SJCRH30 (cell line): ENCODE results near the gene ZNF578. TPM values are rescaled to one million over a fixed set of nuclear protein-coding genes. Genes with fewer than 3 reads are reported as not detected.
"Not testable (repeated sequence)": the region's sequence is repeated elsewhere in the genome, so short reads cannot be mapped to it uniquely, and the experiment has no call there.

Experiments
- DNase-seq, 2 experiments: peaks; one replicate each; pipeline ENCODE4 v3.0.0-alpha.2; 2015 to 2020
- H3K27ac ChIP-seq: fragments of 250-450 bp; sonication (Bioruptor Pico); 2 replicates; pipeline ENCODE4 v1.5.1; 2020; ENCODE audit warnings: mild to moderate bottlenecking, moderate library complexity
- H3K27me3 ChIP-seq: fragments of 250-450 bp; sonication (Bioruptor Pico); 2 replicates; pipeline ENCODE4 v1.5.1; 2020; ENCODE audit warnings: mild to moderate bottlenecking, moderate library complexity
- H3K36me3 ChIP-seq: fragments of 250-450 bp; sonication (Bioruptor Pico); 2 replicates; pipeline ENCODE4 v1.5.1; 2020; ENCODE audit warnings: mild to moderate bottlenecking, moderate library complexity
- H3K4me1 ChIP-seq: fragments of 250-450 bp; sonication (Bioruptor Pico); 2 replicates; pipeline ENCODE4 v1.5.1; 2020; ENCODE audit warnings: mild to moderate bottlenecking, moderate library complexity
- H3K4me3 ChIP-seq: fragments of 250-450 bp; sonication (Bioruptor Pico); 2 replicates; pipeline ENCODE4 v1.5.1; 2020; ENCODE audit warnings: mild to moderate bottlenecking, moderate library complexity
- H3K9me3 ChIP-seq: fragments of 250-450 bp; sonication (Bioruptor Pico); replicated peaks from 2 replicates; pipeline ENCODE4 v1.5.1; 2020; ENCODE audit warnings: mild to moderate bottlenecking, moderate library complexity
- total RNA-seq: library from RNA; depleted of rRNA; stranded (reverse); fragments of >200 nt; shearing (Covaris generic); gene quantifications from 2 replicates; pipeline ENCODE4 v1.2.3, GENCODE V29; 2014

Gene ZNF578
- total RNA-seq, 1 experiment from 2014 or later: 2.8 TPM

GRCh38 chr19:52492201-52492993, 39.0 kb downstream of the ZNF578 start:
- Histone ChIP-seq H3K27ac (no peak overlapping the region), H3K4me3 (no peak overlapping the region), H3K4me1 (no peaks in the 10 kb centered on the region), H3K9me3 (no peaks in the 10 kb centered on the region), H3K36me3 (no peaks in the 10 kb centered on the region), H3K27me3 (no peaks in the 10 kb centered on the region)
- DNase-seq: no peak

- H3K9me3 ChIP-seq: no peaks in the 10 kb centered on the region
- H3K4me1 ChIP-seq: no peaks in the 10 kb centered on the region
- no peak for DNase-seq
These were observed 39.7 kb downstream of the ZNF578 start for GRCh38 chr19:52492994-52493470.

DNA sequence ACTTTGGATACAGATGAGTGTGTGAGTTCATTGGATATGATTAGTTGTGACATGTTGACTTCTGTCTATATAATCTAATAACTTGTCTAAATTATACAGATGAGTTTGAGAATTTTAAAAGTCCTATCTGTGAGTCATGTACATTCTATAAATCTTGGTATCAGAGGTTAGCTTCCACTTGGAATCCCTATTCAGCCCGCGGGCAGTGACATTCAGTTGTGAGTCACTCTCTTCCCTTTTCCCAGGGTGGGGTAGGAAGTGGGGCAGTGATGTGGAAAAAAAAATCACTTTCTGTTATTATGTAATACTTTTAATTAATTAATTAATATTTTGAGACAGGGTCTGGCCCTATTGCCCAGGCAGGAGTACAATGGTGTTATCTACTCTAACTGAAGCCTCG, 41.2 kb downstream of the ZNF578 start:
- DNase-seq: no peak
- Histone ChIP-seq H3K27me3 (no peaks in the 10 kb centered on the region), H3K9me3 (no peaks in the 10 kb centered on the region), H3K4me1 (no peaks in the 10 kb centered on the region), H3K36me3 (no peaks in the 10 kb centered on the region), H3K4me3 (no peak overlapping the region), H3K27ac (no peak overlapping the region)

More at GRCh38 chr19:52492994-52493470, 39.7 kb downstream of the ZNF578 start:
- Histone ChIP-seq H3K4me3 (no peak overlapping the region), H3K27ac (no peak overlapping the region), H3K27me3 (no peaks in the 10 kb centered on the region), H3K36me3 (no peaks in the 10 kb centered on the region)

DNA sequence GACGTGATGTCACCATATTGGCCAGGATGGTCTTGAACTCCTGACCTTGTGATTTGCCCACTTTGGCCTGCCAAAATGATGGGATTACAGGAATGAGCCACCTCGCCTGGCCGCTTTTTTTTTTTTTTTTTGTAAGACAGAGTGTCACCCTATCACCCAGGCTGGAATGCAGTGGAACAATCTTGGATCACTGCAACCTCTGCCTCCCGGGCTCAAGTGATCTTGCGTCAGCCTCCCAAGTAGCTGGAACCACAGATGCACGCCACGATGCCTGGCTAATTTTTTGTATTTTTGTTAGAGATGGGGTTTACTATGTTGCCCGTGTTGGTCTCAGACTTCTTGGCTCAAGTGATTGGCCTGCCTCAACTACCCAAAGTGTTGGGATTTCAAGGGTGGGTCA, 45.2 kb downstream of the ZNF578 start:
- no peaks in the 10 kb centered on the region for H3K36me3 ChIP-seq
- no peak overlapping the region for H3K27ac ChIP-seq
- no peaks in the 10 kb centered on the region for H3K4me1 ChIP-seq
- no peak for DNase-seq
- no peak overlapping the region for H3K4me3 ChIP-seq
- no peaks in the 10 kb centered on the region for H3K9me3 ChIP-seq
- H3K27me3 ChIP-seq: no peaks in the 10 kb centered on the region

GRCh38 chr19:52500474-52500873, 47.1 kb downstream of the ZNF578 start:
- H3K9me3 ChIP-seq, H3K36me3 ChIP-seq, H3K27ac ChIP-seq, H3K4me3 ChIP-seq, H3K27me3 ChIP-seq, H3K4me1 ChIP-seq, DNase-seq: not testable (repeated sequence)

DNA sequence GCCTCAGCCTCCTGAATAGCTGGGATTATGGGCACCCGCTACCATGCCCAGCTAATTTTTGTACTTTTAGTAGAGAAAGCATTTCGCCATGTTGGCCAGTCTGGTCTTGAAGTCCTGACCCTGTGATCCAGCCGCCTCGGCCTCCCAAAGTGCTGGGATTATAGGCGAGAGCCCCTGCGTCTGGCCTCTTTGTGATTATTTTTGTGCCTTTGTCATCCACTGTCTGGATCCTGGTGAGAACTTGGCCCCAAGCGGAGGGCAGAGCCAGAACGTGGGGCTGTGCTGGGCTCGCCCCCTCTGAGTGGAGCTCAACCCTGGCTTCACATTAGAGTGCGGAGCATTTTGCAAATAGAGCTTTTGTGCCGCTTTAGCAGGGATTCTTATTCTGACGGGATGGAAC, 47.6 kb downstream of the ZNF578 start:
- not testable (repeated sequence) for H3K27ac ChIP-seq, H3K4me1 ChIP-seq, H3K36me3 ChIP-seq, H3K27me3 ChIP-seq, H3K4me3 ChIP-seq, DNase-seq, H3K9me3 ChIP-seq

GRCh38 chr19:52507266-52507665, 53.9 kb downstream of the ZNF578 start:
- no peaks in the 10 kb centered on the region for H3K27me3 ChIP-seq
- no peaks in the 10 kb centered on the region for H3K36me3 ChIP-seq
- DNase-seq: no peak
- no peaks in the 10 kb centered on the region for H3K4me1 ChIP-seq
- no peak overlapping the region for H3K4me3 ChIP-seq
- H3K27ac ChIP-seq: no peak overlapping the region
- H3K9me3 ChIP-seq: no peaks in the 10 kb centered on the region

GRCh38 chr19:52516191-52516590, 62.8 kb downstream of the ZNF578 start:
- no peaks in the 10 kb centered on the region for H3K4me1 ChIP-seq
- H3K27me3 ChIP-seq: no peaks in the 10 kb centered on the region
- no peak for DNase-seq
- H3K36me3 ChIP-seq: no peaks in the 10 kb centered on the region
- H3K4me3 ChIP-seq: no peak overlapping the region
- no peaks in the 10 kb centered on the region for H3K9me3 ChIP-seq
- H3K27ac ChIP-seq: no peak overlapping the region

DNA sequence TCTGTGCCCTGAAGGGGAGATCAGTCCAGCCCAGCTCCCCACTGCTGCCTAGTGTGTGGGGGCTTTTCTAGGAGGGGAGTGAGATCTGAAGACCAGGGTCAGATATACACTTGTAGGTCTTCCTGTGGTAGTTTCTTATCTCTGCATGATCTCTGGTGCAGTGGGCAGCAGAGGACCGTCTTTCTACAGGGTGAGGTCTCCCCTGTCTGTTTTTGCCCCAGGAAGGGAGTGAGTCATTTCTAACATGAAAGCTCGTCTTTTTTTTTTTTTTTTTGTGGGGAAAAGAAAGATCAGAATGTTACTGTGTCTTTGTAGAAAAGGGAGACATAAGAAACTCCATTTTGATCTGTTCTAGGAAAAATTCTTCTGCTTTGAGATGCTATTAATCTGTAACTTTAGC, 65.3 kb downstream of the ZNF578 start:
- Histone ChIP-seq H3K27me3 (no peaks in the 10 kb centered on the region), H3K9me3 (no peaks in the 10 kb centered on the region)

DNA sequence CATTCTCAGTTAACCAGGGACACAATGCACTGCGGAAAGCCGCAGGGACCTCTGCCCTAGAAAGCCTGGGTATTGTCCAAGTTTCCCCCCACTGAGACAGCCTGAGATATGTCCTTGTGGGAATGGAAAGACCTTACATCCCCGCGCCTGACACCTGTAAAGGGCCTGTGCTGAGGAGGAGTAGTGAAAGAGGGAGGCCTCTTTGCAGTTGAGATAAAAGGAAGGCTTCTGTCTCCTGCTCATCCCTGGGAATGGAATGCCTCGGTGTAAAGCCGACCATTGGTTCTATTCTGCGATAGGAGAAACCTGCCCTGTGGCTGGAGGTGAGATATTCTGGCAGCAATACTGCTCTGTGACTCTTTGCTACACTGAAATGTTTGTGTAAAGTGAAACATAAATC, 65.8 kb downstream of the ZNF578 start:
- H3K27me3 ChIP-seq, DNase-seq, H3K9me3 ChIP-seq, H3K4me1 ChIP-seq, H3K4me3 ChIP-seq, H3K27ac ChIP-seq, H3K36me3 ChIP-seq: not testable (repeated sequence)

More for the DNA sequence above, 65.3 kb downstream of the ZNF578 start:
- Histone ChIP-seq H3K36me3 (no peaks in the 10 kb centered on the region), H3K4me1 (no peaks in the 10 kb centered on the region), H3K27ac (no peak overlapping the region), H3K4me3 (no peak overlapping the region)
- no peak for DNase-seq

- Histone ChIP-seq H3K4me3 (no peak overlapping the region), H3K9me3 (no peaks in the 10 kb centered on the region), H3K4me1 (no peaks in the 10 kb centered on the region), H3K27ac (no peak overlapping the region), H3K36me3 (no peaks in the 10 kb centered on the region), H3K27me3 (no peaks in the 10 kb centered on the region)
- no peak for DNase-seq
These were observed 66.7 kb downstream of the ZNF578 start for GRCh38 chr19:52520013-52520412.

GRCh38 chr19:52522551-52522950, 69.2 kb downstream of the ZNF578 start:
- no peak overlapping the region for H3K27ac ChIP-seq
- H3K27me3 ChIP-seq: no peaks in the 10 kb centered on the region
- no peak for DNase-seq
- H3K9me3 ChIP-seq: 0 out of 2 replicates have a peak, but pooled peaks cover 4% of the 10 kb centered on the region
- no peaks in the 10 kb centered on the region; the same call in 1 of the 2 replicates for H3K4me1 ChIP-seq
- H3K36me3 ChIP-seq: no peaks in the 10 kb centered on the region
- H3K4me3 ChIP-seq: no peak overlapping the region

GRCh38 chr19:52524086-52524485, 70.7 kb downstream of the ZNF578 start:
- H3K4me1 ChIP-seq: no peaks in the 10 kb centered on the region; the same call in 1 of the 2 replicates
- H3K4me3 ChIP-seq: no peak overlapping the region
- H3K27ac ChIP-seq: no peak overlapping the region
- no peaks in the 10 kb centered on the region for H3K36me3 ChIP-seq
- H3K27me3 ChIP-seq: no peaks in the 10 kb centered on the region
- H3K9me3 ChIP-seq: 0 out of 2 replicates have a peak, but pooled peaks cover 4% of the 10 kb centered on the region
- no peak for DNase-seq

GRCh38 chr19:52527134-52527955, 74.0 kb downstream of the ZNF578 start, which contains the start of gene ZNF808:
Gene ZNF808, plus strand, starts transcription at chr19:52527668. Its CDS starts 15,617 bp downstream, at chr19:52543285.
- Histone ChIP-seq H3K27ac (peak within 1 kb of the TSS; percentile 73), H3K9me3 (0 out of 2 replicates have a peak, but pooled peaks cover 4% of the 10 kb centered on the region), H3K36me3 (no peaks in the 10 kb centered on the region), H3K27me3 (no peaks in the 10 kb centered on the region), H3K4me1 (no peaks in the 10 kb centered on the region; the same call in 1 of the 2 replicates), H3K4me3 (peak within 1 kb of the TSS; percentile 96)
- DNase-seq: peak; percentile 93 to 95

GRCh38 chr19:52527956-52528351, 74.6 kb downstream of the ZNF578 start:
- peak overlapping the region; percentile 96 for H3K4me3 ChIP-seq
- H3K36me3 ChIP-seq: no peaks in the 10 kb centered on the region
- no peaks in the 10 kb centered on the region for H3K27me3 ChIP-seq
- no peaks in the 10 kb centered on the region; the same call in 1 of the 2 replicates for H3K4me1 ChIP-seq
- H3K27ac ChIP-seq: peak overlapping the region; percentile 73
- H3K9me3 ChIP-seq: 0 out of 2 replicates have a peak, but pooled peaks cover 4% of the 10 kb centered on the region
- peak in 1 of 2 experiments; percentile 10 for DNase-seq
